SK-N-SH (cell line): Measurements from ENCODE around the gene HSPA4.

Experiments
- EP300 ChIP-seq, 2 experiments: IDR thresholded peaks; 2 replicates each; pipeline versions ENCODE4 v1.4.0 to v1.6.1; 2012; ENCODE audit warnings: borderline replicate concordance in 1 of 2, low read depth in 1 of 2, low read length in 1 of 2
- EZH2phosphoT487 ChIP-seq: fragments of 200-600 bp; sonication (generic); IDR thresholded peaks from 2 replicates; pipeline ENCODE4 v1.6.1; 2017; ENCODE audit warnings: low read depth, mixed run types, mild to moderate bottlenecking, antibody characterized with exemption, moderate library complexity, borderline replicate concordance
- RAD21 ChIP-seq: IDR thresholded peaks from 2 replicates; pipeline ENCODE4 v1.6.1; 2012; ENCODE audit warnings: mild to moderate bottlenecking, low read length
- RFX5 ChIP-seq: IDR thresholded peaks from 2 replicates; pipeline ENCODE4 v1.6.1; 2012; ENCODE audit warnings: mild to moderate bottlenecking, improper control_type of control experiment, low read length
- RXRA ChIP-seq: IDR thresholded peaks from 2 replicates; pipeline ENCODE4 v1.4.0; 2012; ENCODE audit warnings: low read depth, mild to moderate bottlenecking, borderline replicate concordance
- SIN3A ChIP-seq: IDR thresholded peaks from 2 replicates; pipeline ENCODE4 v1.6.1; 2012; ENCODE audit warnings: low read depth, mild to moderate bottlenecking, low read length, moderate library complexity, borderline replicate concordance
- TEAD4 ChIP-seq: IDR thresholded peaks from 2 replicates; pipeline ENCODE4 v1.4.0; 2012; ENCODE audit warnings: mild to moderate bottlenecking, borderline replicate concordance; ENCODE audit not compliant: insufficient read depth
- TF ChIP-seq, protein P1 (sequence below): IDR thresholded peaks from 2 replicates; pipeline ENCODE4 v1.6.1; 2012; ENCODE audit warnings: mild to moderate bottlenecking, low read depth, low read length, moderate library complexity
- TF ChIP-seq, protein P2 (sequence below): fragments of 200-600 bp; sonication (generic); IDR thresholded peaks from 2 replicates; pipeline ENCODE4 v1.6.1; 2017; ENCODE audit warnings: antibody characterized with exemption, mild to moderate bottlenecking, moderate library complexity
- TF ChIP-seq, protein P3 (sequence below): fragments of 150-350 bp; IDR thresholded peaks from 2 replicates; pipeline ENCODE4 v1.6.1; 2017; ENCODE audit warnings: antibody characterized with exemption, low read length, low read depth, borderline replicate concordance

DNA sequence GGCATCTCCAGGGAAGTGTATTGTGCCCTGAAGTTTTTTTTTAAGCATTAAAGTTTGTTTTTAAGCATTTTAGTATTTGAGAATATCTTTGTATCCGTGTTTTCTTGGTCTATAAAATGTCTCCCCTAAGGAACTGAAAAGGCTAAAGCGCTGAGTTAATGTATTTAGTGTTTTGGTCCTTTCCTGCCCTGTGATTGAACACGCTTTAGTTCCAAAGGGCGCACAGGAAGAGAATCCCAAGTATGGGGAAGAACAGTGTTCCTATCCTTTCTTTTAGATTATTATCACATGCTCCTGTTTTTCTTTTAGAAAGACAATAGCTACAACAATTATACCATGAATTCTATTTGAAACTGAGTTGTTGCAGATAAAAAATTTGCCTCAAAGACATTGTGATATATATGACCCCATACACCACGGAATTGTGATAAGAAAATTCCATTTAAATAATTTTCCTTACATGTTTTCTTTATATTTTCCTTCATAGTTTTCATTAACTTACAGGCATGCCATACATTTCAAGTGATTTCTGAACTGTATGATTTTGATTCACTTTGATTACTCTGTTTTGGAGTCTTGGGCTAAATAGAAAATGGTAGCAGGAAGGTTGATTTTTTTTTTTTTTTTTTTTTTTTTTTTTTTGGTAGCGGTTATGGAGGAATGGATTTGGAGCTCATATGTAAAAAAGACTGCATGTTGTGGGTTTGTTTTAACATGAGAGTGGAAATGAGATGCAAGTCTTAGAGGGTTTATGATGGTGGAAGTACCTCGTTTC, 3.1 kb downstream of the HSPA4 start:
- TF ChIP-seq EZH2phosphoT487 (no peak), RFX5 (no peak), RAD21 (no peak), SIN3A (no peak), RXRA (no peak), EP300 (IDR thresholded peaks at IDR 0.05; ENCODE audit: borderline replicate concordance in 1 of 2, low read depth in 1 of 2, low read length in 1 of 2) (no peak), TEAD4 (no peak)
- TF ChIP-seq, protein P1, sequence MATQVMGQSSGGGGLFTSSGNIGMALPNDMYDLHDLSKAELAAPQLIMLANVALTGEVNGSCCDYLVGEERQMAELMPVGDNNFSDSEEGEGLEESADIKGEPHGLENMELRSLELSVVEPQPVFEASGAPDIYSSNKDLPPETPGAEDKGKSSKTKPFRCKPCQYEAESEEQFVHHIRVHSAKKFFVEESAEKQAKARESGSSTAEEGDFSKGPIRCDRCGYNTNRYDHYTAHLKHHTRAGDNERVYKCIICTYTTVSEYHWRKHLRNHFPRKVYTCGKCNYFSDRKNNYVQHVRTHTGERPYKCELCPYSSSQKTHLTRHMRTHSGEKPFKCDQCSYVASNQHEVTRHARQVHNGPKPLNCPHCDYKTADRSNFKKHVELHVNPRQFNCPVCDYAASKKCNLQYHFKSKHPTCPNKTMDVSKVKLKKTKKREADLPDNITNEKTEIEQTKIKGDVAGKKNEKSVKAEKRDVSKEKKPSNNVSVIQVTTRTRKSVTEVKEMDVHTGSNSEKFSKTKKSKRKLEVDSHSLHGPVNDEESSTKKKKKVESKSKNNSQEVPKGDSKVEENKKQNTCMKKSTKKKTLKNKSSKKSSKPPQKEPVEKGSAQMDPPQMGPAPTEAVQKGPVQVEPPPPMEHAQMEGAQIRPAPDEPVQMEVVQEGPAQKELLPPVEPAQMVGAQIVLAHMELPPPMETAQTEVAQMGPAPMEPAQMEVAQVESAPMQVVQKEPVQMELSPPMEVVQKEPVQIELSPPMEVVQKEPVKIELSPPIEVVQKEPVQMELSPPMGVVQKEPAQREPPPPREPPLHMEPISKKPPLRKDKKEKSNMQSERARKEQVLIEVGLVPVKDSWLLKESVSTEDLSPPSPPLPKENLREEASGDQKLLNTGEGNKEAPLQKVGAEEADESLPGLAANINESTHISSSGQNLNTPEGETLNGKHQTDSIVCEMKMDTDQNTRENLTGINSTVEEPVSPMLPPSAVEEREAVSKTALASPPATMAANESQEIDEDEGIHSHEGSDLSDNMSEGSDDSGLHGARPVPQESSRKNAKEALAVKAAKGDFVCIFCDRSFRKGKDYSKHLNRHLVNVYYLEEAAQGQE = no peak
- TF ChIP-seq, protein P2, sequence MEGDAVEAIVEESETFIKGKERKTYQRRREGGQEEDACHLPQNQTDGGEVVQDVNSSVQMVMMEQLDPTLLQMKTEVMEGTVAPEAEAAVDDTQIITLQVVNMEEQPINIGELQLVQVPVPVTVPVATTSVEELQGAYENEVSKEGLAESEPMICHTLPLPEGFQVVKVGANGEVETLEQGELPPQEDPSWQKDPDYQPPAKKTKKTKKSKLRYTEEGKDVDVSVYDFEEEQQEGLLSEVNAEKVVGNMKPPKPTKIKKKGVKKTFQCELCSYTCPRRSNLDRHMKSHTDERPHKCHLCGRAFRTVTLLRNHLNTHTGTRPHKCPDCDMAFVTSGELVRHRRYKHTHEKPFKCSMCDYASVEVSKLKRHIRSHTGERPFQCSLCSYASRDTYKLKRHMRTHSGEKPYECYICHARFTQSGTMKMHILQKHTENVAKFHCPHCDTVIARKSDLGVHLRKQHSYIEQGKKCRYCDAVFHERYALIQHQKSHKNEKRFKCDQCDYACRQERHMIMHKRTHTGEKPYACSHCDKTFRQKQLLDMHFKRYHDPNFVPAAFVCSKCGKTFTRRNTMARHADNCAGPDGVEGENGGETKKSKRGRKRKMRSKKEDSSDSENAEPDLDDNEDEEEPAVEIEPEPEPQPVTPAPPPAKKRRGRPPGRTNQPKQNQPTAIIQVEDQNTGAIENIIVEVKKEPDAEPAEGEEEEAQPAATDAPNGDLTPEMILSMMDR = no peak
- TF ChIP-seq, protein P3, sequence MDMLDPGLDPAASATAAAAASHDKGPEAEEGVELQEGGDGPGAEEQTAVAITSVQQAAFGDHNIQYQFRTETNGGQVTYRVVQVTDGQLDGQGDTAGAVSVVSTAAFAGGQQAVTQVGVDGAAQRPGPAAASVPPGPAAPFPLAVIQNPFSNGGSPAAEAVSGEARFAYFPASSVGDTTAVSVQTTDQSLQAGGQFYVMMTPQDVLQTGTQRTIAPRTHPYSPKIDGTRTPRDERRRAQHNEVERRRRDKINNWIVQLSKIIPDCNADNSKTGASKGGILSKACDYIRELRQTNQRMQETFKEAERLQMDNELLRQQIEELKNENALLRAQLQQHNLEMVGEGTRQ = no peak
